Muscle of leg (tissue), 11 donors: ENCODE results near the gene ERCC5. TPM values are rescaled to one million over a fixed set of nuclear protein-coding genes. Genes with fewer than 3 reads are reported as not detected.

Experiments used
- DNase-seq: peaks from one replicate; pipeline ENCODE4 v3.0.0; 2013
- H3K27ac ChIP-seq: one replicate; pipeline ENCODE4 v1.5.1; 2013; ENCODE audit warnings: mild to moderate bottlenecking, low read length, control low read depth
- H3K27me3 ChIP-seq: one replicate; pipeline ENCODE4 v1.6.1; 2013; ENCODE audit warnings: low read length; ENCODE audit not compliant: control insufficient read depth, insufficient read depth
- H3K36me3 ChIP-seq: one replicate; pipeline ENCODE4 v1.6.1; 2013; ENCODE audit warnings: low read length; ENCODE audit not compliant: control insufficient read depth, insufficient read depth
- H3K4me1 ChIP-seq: one replicate; pipeline ENCODE4 v1.6.1; 2013; ENCODE audit warnings: low read length; ENCODE audit not compliant: control insufficient read depth, insufficient read depth
- H3K4me3 ChIP-seq: one replicate; pipeline ENCODE4 v1.5.1; 2013; ENCODE audit warnings: low read length, control low read depth
- H3K9me3 ChIP-seq: replicated peaks from 2 replicates; pipeline ENCODE4 v1.6.1; 2013; ENCODE audit warnings: low read depth, low read length; ENCODE audit not compliant: control insufficient read depth
- WGBS: methylation state at CpG from one replicate; pipeline ENCODE4 v1.1.5; 2013; ENCODE audit warnings: missing lambda C conversion rate; ENCODE audit not compliant: insufficient coverage; 5-methylcytosine and 5-hydroxymethylcytosine counted together
- polyA plus RNA-seq, 8 donors: library from polyadenylated mRNA; unstranded; fragments of 120-200 nt; gene quantifications; one replicate each; pipeline versions ENCODE4 v1.2.1 to v1.2.3, GENCODE V29; 2013; ENCODE audit warnings: inconsistent platforms in 1 of 8, low replicate concordance in 1 of 8; ENCODE audit not compliant: insufficient read length in 8 of 8, insufficient read depth in 1 of 8
- total RNA-seq: library from RNA; stranded (reverse); fragments of 120-200 nt; gene quantifications from one replicate; pipeline ENCODE4 v1.2.4, GENCODE V29; 2013

ERCC5 gene
- total and polyA plus RNA-seq, 9 donors, result 34.1 to 47.4 (median 39.5) TPM

GRCh38 chr13:102903659-102904407 lies 58.0 kb downstream of the ERCC5 start:
- 69% methylated on average over 6 of the region's 14 CpGs for WGBS

GRCh38 chr13:102904408-102904862 lies 58.6 kb downstream of the ERCC5 start:
- no peak overlapping the region for H3K27ac ChIP-seq
- no peak for DNase-seq
- no peak overlapping the region for H3K4me3 ChIP-seq
- H3K9me3 ChIP-seq, result no peaks in the 10 kb centered on the region
- H3K36me3 ChIP-seq, result no peaks in the 10 kb centered on the region
- 93% methylated on average over 3 of the region's 5 CpGs for WGBS
- no peaks in the 10 kb centered on the region for H3K27me3 ChIP-seq
- H3K4me1 ChIP-seq, result no peaks in the 10 kb centered on the region

More at GRCh38 chr13:102903659-102904407, 58.0 kb downstream of the ERCC5 start:
- Histone ChIP-seq H3K36me3 (no peaks in the 10 kb centered on the region), H3K4me3 (no peak overlapping the region), H3K27me3 (no peaks in the 10 kb centered on the region), H3K27ac (no peak overlapping the region), H3K4me1 (no peaks in the 10 kb centered on the region), H3K9me3 (no peaks in the 10 kb centered on the region)
- peak; percentile 9 for DNase-seq

GRCh38 chr13:102905905-102906771 lies 60.3 kb downstream of the ERCC5 start:
- 60% methylated on average over 1 of the region's 7 CpGs for WGBS
- no peak overlapping the region for H3K27ac ChIP-seq
- no peaks in the 10 kb centered on the region for H3K4me1 ChIP-seq
- H3K4me3 ChIP-seq, result no peak overlapping the region
- no peaks in the 10 kb centered on the region for H3K36me3 ChIP-seq
- no peaks in the 10 kb centered on the region for H3K27me3 ChIP-seq
- no peak for DNase-seq
- H3K9me3 ChIP-seq, result no peaks in the 10 kb centered on the region

- Histone ChIP-seq H3K27me3 (no peaks in the 10 kb centered on the region), H3K27ac (no peak overlapping the region), H3K4me1 (no peaks in the 10 kb centered on the region), H3K9me3 (no peaks in the 10 kb centered on the region), H3K4me3 (no peak overlapping the region), H3K36me3 (no peaks in the 10 kb centered on the region)
- WGBS, result no CpG with 5 or more reads among the region's 2 CpGs
- DNase-seq, result no peak
Observed at GRCh38 chr13:102907016-102907756, 61.4 kb downstream of the ERCC5 start.

- 100% methylated on average over 1 of the region's 4 CpGs for WGBS
- H3K27me3 ChIP-seq, result no peaks in the 10 kb centered on the region
- no peaks in the 10 kb centered on the region for H3K36me3 ChIP-seq
- no peaks in the 10 kb centered on the region for H3K9me3 ChIP-seq
- H3K27ac ChIP-seq, result no peak overlapping the region
- no peak overlapping the region for H3K4me3 ChIP-seq
- no peaks in the 10 kb centered on the region for H3K4me1 ChIP-seq
- DNase-seq, result no peak
Observed at GRCh38 chr13:102907886-102908515, 62.2 kb downstream of the ERCC5 start.

- 89% methylated on average over 1 of the region's 3 CpGs for WGBS
- H3K4me3 ChIP-seq, result no peak overlapping the region
- H3K9me3 ChIP-seq, result no peaks in the 10 kb centered on the region
- no peak for DNase-seq
- H3K27me3 ChIP-seq, result no peaks in the 10 kb centered on the region
- no peak overlapping the region for H3K27ac ChIP-seq
- peaks cover 6% of the 10 kb centered on the region for H3K4me1 ChIP-seq
- H3K36me3 ChIP-seq, result no peaks in the 10 kb centered on the region
Observed at GRCh38 chr13:102909971-102910370, 64.1 kb downstream of the ERCC5 start.

- Histone ChIP-seq H3K27me3 (no peaks in the 10 kb centered on the region), H3K9me3 (no peaks in the 10 kb centered on the region), H3K4me3 (no peak overlapping the region), H3K4me1 (peaks cover 6% of the 10 kb centered on the region), H3K27ac (no peak overlapping the region), H3K36me3 (no peaks in the 10 kb centered on the region)
- DNase-seq, result no peak
- WGBS, result no CpG with 5 or more reads among the region's 6 CpGs
Observed at GRCh38 chr13:102911336-102911735, 65.5 kb downstream of the ERCC5 start.

GRCh38 chr13:102912599-102912998 lies 66.8 kb downstream of the ERCC5 start:
- Histone ChIP-seq H3K4me1 (peaks cover 6% of the 10 kb centered on the region), H3K9me3 (no peaks in the 10 kb centered on the region), H3K36me3 (no peaks in the 10 kb centered on the region), H3K27ac (no peak overlapping the region), H3K27me3 (no peaks in the 10 kb centered on the region), H3K4me3 (no peak overlapping the region)
- WGBS, result 94% methylated on average over 3 of the region's 3 CpGs
- DNase-seq, result no peak

- H3K4me1 ChIP-seq, result peaks cover 6% of the 10 kb centered on the region
- H3K4me3 ChIP-seq, result no peak overlapping the region
- H3K27ac ChIP-seq, result no peak overlapping the region
- peak; percentile 41 for DNase-seq
- no peaks in the 10 kb centered on the region for H3K36me3 ChIP-seq
- no peaks in the 10 kb centered on the region for H3K27me3 ChIP-seq
- no peaks in the 10 kb centered on the region for H3K9me3 ChIP-seq
- 75% methylated on average over 2 of the region's 7 CpGs for WGBS
Observed at GRCh38 chr13:102913914-102914313, 68.1 kb downstream of the ERCC5 start.
